Gastrocnemius medialis (tissue), 4 donors: ENCODE measurements around the gene RANBP2. TPM values are rescaled to one million over a fixed set of nuclear protein-coding genes. Genes with fewer than 3 reads are reported as not detected.

Experiments
- ATAC-seq, 2 donors: fragments of 150-250 bp; one replicate each; pipeline ENCODE4 v1.9.1; 2016
- DNase-seq, 2 donors: peaks; one replicate each; pipeline ENCODE4 v3.0.0-alpha.2; 2019
- H3K27ac ChIP-seq, 4 donors: fragments of 200-600 bp; sonication (generic); 1 replicate in 1 of 4; 2 replicates in 3 of 4; pipeline ENCODE4 v1.5.1; 2016 to 2018; ENCODE audit warnings: mild to moderate bottlenecking in 2 of 4, moderate library complexity in 1 of 4
- H3K27me3 ChIP-seq, 3 donors: fragments of 200-600 bp; sonication (generic) in 2 of 3; 1 replicate in 1 of 3; 2 replicates in 2 of 3; pipeline versions ENCODE4 v1.5.1 to v1.6.0; 2016 to 2019; ENCODE audit warnings: mild to moderate bottlenecking in 1 of 3, moderate library complexity in 1 of 3
- H3K36me3 ChIP-seq, 2 donors: fragments of 200-600 bp; sonication (generic) in 1 of 2; one replicate each; pipeline ENCODE4 v1.5.1; 2017 to 2018
- H3K4me1 ChIP-seq, 2 donors: fragments of 200-600 bp; sonication (generic) in 1 of 2; one replicate each; pipeline ENCODE4 v1.5.1; 2016 to 2017; ENCODE audit warnings: mild to moderate bottlenecking in 2 of 2
- H3K4me3 ChIP-seq, 4 donors: fragments of 200-600 bp; sonication (generic) in 3 of 4; 1 replicate in 1 of 4; 2 replicates in 3 of 4; pipeline ENCODE4 v1.5.1; 2016 to 2019; ENCODE audit warnings: mild to moderate bottlenecking in 2 of 4
- H3K9me3 ChIP-seq, 3 donors: fragments of 200-600 bp; sonication (generic) in 2 of 3; 1 replicate in 1 of 3; 2 replicates in 2 of 3; pipeline ENCODE4 v1.5.1; 2016 to 2019
- CTCF ChIP-seq, 5 experiments: fragments of 450-650 bp in 3 of 5; fragments of 200-600 bp in 2 of 5; sonication (generic) in 2 of 5; IDR thresholded peaks in 4 of 5; conservative IDR thresholded peaks in 1 of 5; 1 replicate in 4 of 5; 2 replicates in 1 of 5; pipeline ENCODE4 v1.5.1; 2016 to 2019; ENCODE audit warnings: antibody characterized with exemption in 5 of 5, mild to moderate bottlenecking in 3 of 5, moderate library complexity in 3 of 5
- POLR2A ChIP-seq, 2 donors: fragments of 450-650 bp; IDR thresholded peaks; one replicate each; pipeline ENCODE4 v1.6.1; 2017; ENCODE audit warnings: antibody characterized with exemption in 2 of 2, mild to moderate bottlenecking in 2 of 2, moderate library complexity in 2 of 2
- in situ Hi-C, 4 donors: fragments of 200-750 bp; cut with MboI; loops; one replicate each; pipeline versions ENCODE4 v1.15.0 to v1.8.0; 2017; ENCODE audit warnings: low sequenced_read_pairs in 4 of 4
- intact Hi-C: fragments of 100-400 bp; cut with DNase I; formaldehyde crosslinking; loops from one replicate; pipeline ENCODE4 v1.15.1; 2023; ENCODE audit warnings: low total_unique reads
- total RNA-seq, 4 donors: library from RNA; depleted of rRNA; stranded (reverse); fragments of >200 nt; gene quantifications; one replicate each; pipeline versions ENCODE4 v1.1.0 to v1.2.3, GENCODE V29; 2016

Gene RANBP2
- total RNA-seq, 4 donors from 2014 or later = 66.6 to 82.0 (median 76.7) TPM

- peaks cover 0 to 38% of the 10 kb centered on the region in 2 donors for H3K36me3 ChIP-seq
- peak overlapping the region; percentile 64 to 79 (median 68) for H3K27ac ChIP-seq
- no peaks in the 10 kb centered on the region for H3K9me3 ChIP-seq
- in situ Hi-C loops (loop anchor here in 1 of 4 donors (25.0 kb wide), 1 partner anchor 99 kb away; no protein-coding TSS in a partner anchor), intact Hi-C loops (no loop called here)
- H3K4me3 ChIP-seq = peak overlapping the region; percentile 63 to 90 (median 68)
- ATAC-seq (no peak), DNase-seq (no peak)
- H3K27me3 ChIP-seq = no peaks in the 10 kb centered on the region
- H3K4me1 ChIP-seq = peaks cover 8 to 10% of the 10 kb centered on the region in 2 donors
- TF ChIP-seq CTCF (IDR thresholded peaks at IDR 0.05 in 4 of 5, conservative IDR thresholded peaks at IDR 0.05 in 1 of 5) (no peak), POLR2A (IDR thresholded peaks at IDR 0.05) (no peak)
Measured at GRCh38 chr2:108786008-108786353, 66.7 kb downstream of the RANBP2 start.

- H3K36me3 ChIP-seq = peaks cover 0 to 32% of the 10 kb centered on the region in 2 donors
- in situ Hi-C loops (loop anchor here in 1 of 4 donors (25.0 kb wide), 1 partner anchor 99 kb away; no protein-coding TSS in a partner anchor), intact Hi-C loops (no loop called here)
- H3K27ac ChIP-seq = peak within 1 kb of the TSS; percentile 64 to 79 (median 68)
- DNase-seq = peak; percentile 53 to 80
- H3K4me1 ChIP-seq = peaks cover 8 to 10% of the 10 kb centered on the region in 2 donors
- H3K4me3 ChIP-seq = peak within 1 kb of the TSS; percentile 63 to 90 (median 68)
- ATAC-seq = peak; percentile 91 to 97
- no peaks in the 10 kb centered on the region for H3K9me3 ChIP-seq
- TF ChIP-seq POLR2A (IDR thresholded peaks at IDR 0.05) (peak in 1 of 2 donors; percentile 25), CTCF (IDR thresholded peaks at IDR 0.05 in 4 of 5, conservative IDR thresholded peaks at IDR 0.05 in 1 of 5) (no peak)
- no peaks in the 10 kb centered on the region for H3K27me3 ChIP-seq
Measured at GRCh38 chr2:108786354-108787215, 67.3 kb downstream of the RANBP2 start, which contains the start of gene CCDC138. Gene CCDC138, plus strand, starts transcription at chr2:108786771. Its CDS starts 52 bp downstream, at chr2:108786823.

GRCh38 chr2:108787216-108787541 is 67.9 kb downstream of the RANBP2 start:
- H3K4me1 ChIP-seq = peaks cover 8 to 10% of the 10 kb centered on the region in 2 donors
- peak overlapping the region; percentile 63 to 90 (median 68) for H3K4me3 ChIP-seq
- TF ChIP-seq CTCF (IDR thresholded peaks at IDR 0.05 in 4 of 5, conservative IDR thresholded peaks at IDR 0.05 in 1 of 5) (no peak), POLR2A (IDR thresholded peaks at IDR 0.05) (no peak)
- H3K36me3 ChIP-seq = peaks cover 0 to 26% of the 10 kb centered on the region in 2 donors
- intact Hi-C loops = no loop called here
- H3K27ac ChIP-seq = peak overlapping the region in 1 of 4 donors; percentile 79
- in situ Hi-C loops = loop anchor here in 1 of 4 donors (25.0 kb wide), 1 partner anchor 100 kb away; no protein-coding TSS in a partner anchor
- no peaks in the 10 kb centered on the region for H3K9me3 ChIP-seq
- no peaks in the 10 kb centered on the region for H3K27me3 ChIP-seq
- ATAC-seq (no peak), DNase-seq (no peak)

GRCh38 chr2:108803045-108803736 is 83.9 kb downstream of the RANBP2 start:
- intact Hi-C loops = no loop called here
- in situ Hi-C loops = no loop called here
- H3K9me3 ChIP-seq = no peaks in the 10 kb centered on the region
- TF ChIP-seq CTCF (IDR thresholded peaks at IDR 0.05 in 4 of 5, conservative IDR thresholded peaks at IDR 0.05 in 1 of 5) (no peak), POLR2A (IDR thresholded peaks at IDR 0.05) (no peak)
- no peak for ATAC-seq
- no peak for DNase-seq
- peaks cover 0 to 4% of the 10 kb centered on the region in 2 donors for H3K36me3 ChIP-seq
- H3K27ac ChIP-seq = no peak overlapping the region
- H3K4me1 ChIP-seq = no peaks in the 10 kb centered on the region
- H3K27me3 ChIP-seq = no peaks in the 10 kb centered on the region
- H3K4me3 ChIP-seq = no peak overlapping the region
